NCI-H2196 treated with DMSO at 0.1 percent for 48 hours (cell line): ENCODE data around the gene USP26.
"Not testable (repeated sequence)": the region's sequence is repeated elsewhere in the genome, so short reads cannot be mapped to it uniquely, and the experiment has no call there.

Source experiments
- DNase-seq: peaks from one replicate; lab custom pipeline; 2025; ENCODE audit not compliant: unreplicated experiment; lab: John Stamatoyannopoulos, UW

Gene USP26

GRCh38 chrX:133042260-133042659 lies 54.6 kb downstream of the USP26 start:
- no peak for DNase-seq

- DNase-seq = no peak
Measured at GRCh38 chrX:133033010-133033409, 63.9 kb downstream of the USP26 start.

- DNase-seq = no peak
Measured at GRCh38 chrX:133018229-133018628, 78.7 kb downstream of the USP26 start.

- no peak for DNase-seq
Measured at GRCh38 chrX:133007458-133007857, 89.5 kb downstream of the USP26 start.

- no peak for DNase-seq
Measured at GRCh38 chrX:133005616-133006015, 91.3 kb downstream of the USP26 start.

- DNase-seq = no peak
Measured at GRCh38 chrX:133005042-133005441, 91.9 kb downstream of the USP26 start.

- no peak for DNase-seq
Measured at GRCh38 chrX:132999209-132999608, 97.7 kb downstream of the USP26 start.

GRCh38 chrX:132990835-132991234 lies 106.1 kb downstream of the USP26 start:
- no peak for DNase-seq

- no peak for DNase-seq
Measured at GRCh38 chrX:132986556-132986955, 110.4 kb downstream of the USP26 start.

- no peak for DNase-seq
Measured at GRCh38 chrX:132984058-132984650, 112.8 kb downstream of the USP26 start.

- DNase-seq = no peak
Measured at GRCh38 chrX:132983496-132983895, 113.4 kb downstream of the USP26 start.

- DNase-seq = not testable (repeated sequence)
Measured at GRCh38 chrX:132980035-132980434, 116.9 kb downstream of the USP26 start.
